ENCODE results near the gene MAPKAPK3. TPM values are rescaled to one million over a fixed set of nuclear protein-coding genes. Genes with fewer than 3 reads are reported as not detected.

Gene MAPKAPK3
- total RNA-seq, 1 donor from 2014 or later, result 40.3 TPM

- H3K27ac Mint-ChIP-seq, result peak overlapping the region; percentile 4
- no peaks in the 10 kb centered on the region for H3K27me3 Mint-ChIP-seq
- H3K36me3 Mint-ChIP-seq, result peaks cover 6% of the 10 kb centered on the region
- H3K4me3 Mint-ChIP-seq, result peak overlapping the region; percentile 35
- no peak for TF ChIP-seq CTCF (conservative IDR thresholded peaks at IDR 0.05)
- no peaks in the 10 kb centered on the region for H3K9me3 Mint-ChIP-seq
- peaks cover 28% of the 10 kb centered on the region for H3K4me1 Mint-ChIP-seq (ENCODE audit: unreplicated experiment)
- DNase-seq (ENCODE audit: extremely low spot score, unreplicated experiment), result no peak
Observed at GRCh38 chr3:50620420-50620819, 3.5 kb downstream of the MAPKAPK3 start.

- Mint-ChIP-seq H3K27ac (no peak overlapping the region), H3K36me3 (peaks cover 6% of the 10 kb centered on the region), H3K4me1 (ENCODE audit: unreplicated experiment) (peaks cover 26% of the 10 kb centered on the region), H3K27me3 (no peaks in the 10 kb centered on the region), H3K9me3 (no peaks in the 10 kb centered on the region), H3K4me3 (peak overlapping the region; percentile 8)
- no peak for TF ChIP-seq CTCF (conservative IDR thresholded peaks at IDR 0.05)
- no peak for DNase-seq (ENCODE audit: extremely low spot score, unreplicated experiment)
Observed at GRCh38 chr3:50620820-50621219, 3.9 kb downstream of the MAPKAPK3 start.

- no peak for DNase-seq (ENCODE audit: extremely low spot score, unreplicated experiment)
- Mint-ChIP-seq H3K9me3 (no peaks in the 10 kb centered on the region), H3K36me3 (peaks cover 6% of the 10 kb centered on the region), H3K27me3 (no peaks in the 10 kb centered on the region), H3K4me1 (ENCODE audit: unreplicated experiment) (peaks cover 24% of the 10 kb centered on the region), H3K27ac (no peak overlapping the region), H3K4me3 (no peak overlapping the region)
- no peak for TF ChIP-seq CTCF (conservative IDR thresholded peaks at IDR 0.05)
Observed at GRCh38 chr3:50622881-50623280, 5.9 kb downstream of the MAPKAPK3 start.

GRCh38 chr3:50623840-50624474 is 7.0 kb downstream of the MAPKAPK3 start:
- Mint-ChIP-seq H3K27ac (peak overlapping the region; percentile 71), H3K27me3 (no peaks in the 10 kb centered on the region), H3K4me1 (ENCODE audit: unreplicated experiment) (peaks cover 26% of the 10 kb centered on the region), H3K36me3 (peaks cover 6% of the 10 kb centered on the region), H3K4me3 (no peak overlapping the region), H3K9me3 (no peaks in the 10 kb centered on the region)
- TF ChIP-seq CTCF (conservative IDR thresholded peaks at IDR 0.05), result no peak
- no peak for DNase-seq (ENCODE audit: extremely low spot score, unreplicated experiment)

GRCh38 chr3:50624634-50625033 is 7.7 kb downstream of the MAPKAPK3 start:
- peaks cover 6% of the 10 kb centered on the region for H3K36me3 Mint-ChIP-seq
- no peaks in the 10 kb centered on the region for H3K27me3 Mint-ChIP-seq
- peak overlapping the region; percentile 71 for H3K27ac Mint-ChIP-seq
- H3K4me3 Mint-ChIP-seq, result no peak overlapping the region
- H3K4me1 Mint-ChIP-seq (ENCODE audit: unreplicated experiment), result peaks cover 26% of the 10 kb centered on the region
- no peaks in the 10 kb centered on the region for H3K9me3 Mint-ChIP-seq
- no peak for DNase-seq (ENCODE audit: extremely low spot score, unreplicated experiment)
- TF ChIP-seq CTCF (conservative IDR thresholded peaks at IDR 0.05), result no peak

Measured in type B pancreatic cell (in vitro differentiated cells).